AG04449 (cell line): ENCODE data around the gene SGMS1.

Source experiments
- CTCF ChIA-PET: fragments of 350-600 bp; formaldehyde crosslinking; extraction: SDS; loops from one replicate; lab custom pipeline; 2021; ENCODE audit warnings: antibody characterized with exemption; lab: Yijun Ruan, JAX
- POLR2A ChIA-PET: fragments of 400-600, 350-600 bp; formaldehyde crosslinking; extraction: SDS; loops from one replicate; lab custom pipeline; 2020; ENCODE audit warnings: antibody characterized with exemption, inconsistent platforms; lab: Yijun Ruan, JAX
- DNase-seq: peaks from one replicate; pipeline ENCODE4 v3.0.0-alpha.2; 2010; ENCODE audit warnings: low read depth, low spot score
- H3K4me3 ChIP-seq: 2 replicates; pipeline ENCODE4 v1.5.1; 2011; ENCODE audit warnings: low read depth, mild to moderate bottlenecking, control low read depth, low read length
- CTCF ChIP-seq: IDR thresholded peaks from one replicate; pipeline ENCODE4 v1.5.1; 2011; ENCODE audit warnings: mild to moderate bottlenecking, moderate library complexity, low read length, control low read depth, inconsistent platforms; ENCODE audit not compliant: insufficient read depth; ENCODE audit errors: missing control alignments

SGMS1 gene

GRCh38 chr10:50596897-50597296 is 26.9 kb downstream of the SGMS1 start:
- no peak for TF ChIP-seq CTCF
- POLR2A ChIA-PET, result no interaction called here
- DNase-seq, result no peak
- H3K4me3 ChIP-seq, result no peak overlapping the region
- CTCF ChIA-PET, result no interaction called here

- TF ChIP-seq CTCF, result no peak
- ChIA-PET CTCF (no interaction called here), POLR2A (no interaction called here)
These were observed 27.3 kb downstream of the SGMS1 start for GRCh38 chr10:50596456-50596855.

GRCh38 chr10:50595785-50596184 is 28.0 kb downstream of the SGMS1 start:
- no peak for DNase-seq
- no peak for TF ChIP-seq CTCF
- H3K4me3 ChIP-seq, result no peak overlapping the region
- ChIA-PET CTCF (no interaction called here), POLR2A (no interaction called here)

More at GRCh38 chr10:50596456-50596855, 27.3 kb downstream of the SGMS1 start:
- DNase-seq, result no peak
- H3K4me3 ChIP-seq, result no peak overlapping the region

GRCh38 chr10:50593523-50594376 is 30.0 kb downstream of the SGMS1 start:
- ChIA-PET CTCF (interaction anchor here (1.0 to 1.6 kb wide), 2 partner anchors 11 to 29 kb away, joined by 3 read pairs; no protein-coding TSS in a partner anchor), POLR2A (no interaction called here)
- no peak for DNase-seq
- TF ChIP-seq CTCF, result no peak
- no peak overlapping the region for H3K4me3 ChIP-seq

GRCh38 chr10:50592961-50593418 is 30.8 kb downstream of the SGMS1 start:
- ChIA-PET CTCF (interaction anchor here (1.6 kb wide), 1 partner anchor 11 kb away, joined by 3 read pairs; no protein-coding TSS in a partner anchor), POLR2A (no interaction called here)
- DNase-seq, result no peak

More at GRCh38 chr10:50592961-50593418, 30.8 kb downstream of the SGMS1 start:
- TF ChIP-seq CTCF, result no peak
- H3K4me3 ChIP-seq, result no peak overlapping the region
